Stimulated activated CD4-positive, alpha-beta T cell treated with anti-CD3 and anti-CD28 coated beads, Interleukin-12 subunit alpha, Interleukin-12 subunit beta, amount 100 ng/mL, for 24 hours (primary cell): ENCODE results near the gene MLKL.
A peak's percentile ranks its signal among the peaks of the same experiment; 100 is the strongest.
"Not testable (repeated sequence)": the region's sequence is repeated elsewhere in the genome, so short reads cannot be mapped to it uniquely, and the experiment has no call there.

Experiments used
- DNase-seq, 2 experiments: peaks; one replicate each; pipeline ENCODE4 v3.0.0-alpha.2; 2020; ENCODE audit warnings: low read depth in 2 of 2

Gene MLKL

GRCh38 chr16:74732707-74733350 is 32.2 kb upstream of the MLKL start:
- no peak for DNase-seq

DNA sequence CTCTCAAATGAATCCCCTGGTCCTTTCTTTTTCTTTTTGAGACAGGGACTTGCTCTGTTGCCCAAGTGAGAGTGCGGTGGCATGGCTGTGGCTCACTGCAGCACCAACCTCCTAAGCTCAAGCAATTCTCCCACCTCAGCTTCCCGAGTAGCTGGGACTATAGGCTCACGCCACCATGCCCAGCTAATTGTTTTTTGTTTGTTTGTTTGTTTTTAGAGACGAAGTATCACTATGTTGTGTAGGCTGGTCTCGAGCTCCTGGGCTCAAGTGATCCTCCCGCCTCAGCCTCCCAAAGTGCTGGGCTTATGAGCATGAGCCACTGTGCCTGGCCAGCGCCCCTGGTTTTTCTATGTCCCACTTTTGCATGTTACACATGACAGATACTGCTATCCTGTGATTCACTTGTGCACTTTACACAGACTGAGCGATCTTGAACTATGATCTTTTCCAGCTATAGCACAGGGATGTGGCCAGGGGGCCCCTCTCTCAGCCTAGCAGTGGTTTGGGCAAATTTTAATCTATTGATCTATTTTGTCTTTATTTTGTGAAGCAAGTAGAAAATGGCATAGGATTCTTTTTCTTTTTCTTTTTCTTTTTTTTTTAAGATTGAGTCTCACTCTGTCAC is 31.3 kb upstream of the MLKL start:
- DNase-seq: no peak

- no peak for DNase-seq
These were observed 29.4 kb upstream of the MLKL start for GRCh38 chr16:74729783-74730683.

- no peak for DNase-seq
These were observed 27.2 kb upstream of the MLKL start for GRCh38 chr16:74727903-74728302.

- DNase-seq: peak in 1 of 2 experiments; percentile 47
These were observed 26.1 kb upstream of the MLKL start for GRCh38 chr16:74726716-74727115.

GRCh38 chr16:74725651-74726455 is 25.2 kb upstream of the MLKL start:
- no peak for DNase-seq

GRCh38 chr16:74724820-74725549 is 24.3 kb upstream of the MLKL start:
- no peak for DNase-seq

DNA sequence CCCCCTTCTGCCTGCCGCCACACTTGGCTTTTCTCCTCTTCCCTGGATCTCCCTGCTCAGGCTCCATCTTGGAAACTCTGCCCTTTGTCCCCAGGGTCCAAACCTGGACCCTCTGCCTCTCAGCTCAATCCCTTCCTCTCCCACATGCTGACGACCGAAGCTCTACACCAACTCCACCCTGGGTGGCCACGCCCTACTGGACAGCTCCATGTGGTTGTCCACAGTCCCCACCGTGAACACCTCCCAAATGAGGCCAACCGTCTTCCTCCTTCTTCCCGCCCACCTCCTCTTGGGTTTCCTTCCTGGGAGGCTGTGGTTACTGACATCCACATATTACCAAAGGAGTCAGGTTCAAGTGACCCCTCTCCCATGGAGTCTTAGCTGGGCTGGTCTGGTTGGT is 22.6 kb upstream of the MLKL start:
- no peak for DNase-seq

DNA sequence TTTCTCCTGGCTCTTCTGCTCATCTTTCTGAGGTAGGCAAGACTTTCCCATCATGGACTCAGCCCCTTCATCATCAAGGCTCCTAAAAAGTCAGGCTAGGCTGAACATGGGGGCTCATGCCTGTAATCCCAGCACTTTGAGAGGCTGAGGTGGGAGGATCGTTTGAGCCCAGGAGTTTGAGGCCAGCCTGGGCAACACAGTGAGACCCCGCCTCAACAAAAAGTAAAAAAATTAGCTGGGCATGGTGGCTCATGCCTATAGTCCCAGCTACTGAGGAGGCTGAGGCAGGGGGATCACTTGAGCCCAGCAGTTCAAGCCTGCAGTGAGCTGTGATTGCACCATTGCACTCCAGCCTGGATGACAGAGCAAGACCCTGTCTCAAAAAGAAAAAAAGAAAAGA is 21.5 kb upstream of the MLKL start:
- not testable (repeated sequence) for DNase-seq

GRCh38 chr16:74721716-74722115 is 21.1 kb upstream of the MLKL start:
- DNase-seq: no peak

- no peak for DNase-seq
These were observed 19.9 kb upstream of the MLKL start for GRCh38 chr16:74720579-74720978.

DNA sequence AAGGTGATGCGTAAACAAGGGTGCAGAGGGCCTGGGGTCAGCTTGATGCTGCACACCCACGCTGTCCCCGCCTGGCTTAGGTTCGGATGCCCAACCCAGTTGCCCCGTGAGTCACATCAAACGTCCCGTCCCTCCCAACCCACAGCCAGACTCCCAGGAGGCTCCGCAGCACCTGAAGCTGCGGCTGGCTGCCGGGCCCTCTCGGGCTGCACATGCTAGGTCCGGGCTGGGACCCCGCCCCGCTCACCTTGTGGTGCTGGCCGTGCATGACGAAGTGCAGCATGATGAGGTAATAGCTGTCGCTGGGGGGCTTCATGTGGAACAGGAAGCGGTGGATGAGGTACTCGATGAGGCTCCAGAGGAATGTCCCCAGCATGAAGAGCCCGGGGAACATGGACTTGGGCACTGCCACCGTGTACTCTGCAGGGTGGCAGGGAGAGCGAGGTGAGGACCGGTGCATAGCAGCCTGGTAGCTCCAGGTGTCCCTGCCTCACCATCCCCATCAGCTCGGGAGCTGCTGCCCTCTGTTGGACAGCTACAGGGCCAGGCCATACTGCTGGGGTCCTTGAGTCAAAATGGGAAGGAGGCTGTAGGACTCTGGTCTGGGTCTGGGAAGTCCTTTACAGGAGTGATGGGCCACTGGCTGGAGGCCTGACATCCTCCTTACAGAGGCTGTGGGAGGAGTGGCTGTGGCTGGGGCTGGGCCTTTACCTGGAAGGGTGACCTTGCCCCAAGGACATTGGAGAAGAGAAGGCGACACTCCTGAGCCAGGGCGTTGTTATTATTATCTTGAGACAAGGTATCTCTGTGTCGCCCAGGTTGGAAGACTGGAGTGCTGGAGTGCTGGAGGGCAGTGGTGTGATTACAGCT is 18.3 kb upstream of the MLKL start:
- DNase-seq: no peak

DNA sequence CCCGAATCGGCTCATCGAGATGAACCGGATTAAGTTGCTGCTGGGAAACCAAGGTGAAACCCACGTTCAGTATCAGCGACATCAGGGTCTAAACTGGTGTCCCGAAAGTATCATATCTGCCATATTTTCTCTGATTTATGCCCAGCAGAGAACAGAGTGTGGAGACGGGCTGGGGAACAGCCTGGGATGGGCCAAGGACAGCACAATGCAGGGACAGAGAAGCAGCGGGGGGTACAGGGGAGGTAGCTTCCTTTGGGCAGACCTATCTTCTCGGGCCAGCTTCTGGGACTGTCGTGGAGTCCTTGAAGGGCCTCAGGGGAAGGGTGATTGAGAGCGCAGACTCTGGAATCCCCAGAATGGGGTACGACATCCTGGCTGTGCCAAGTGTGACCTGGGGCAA is 17.5 kb upstream of the MLKL start:
- DNase-seq: no peak

DNA sequence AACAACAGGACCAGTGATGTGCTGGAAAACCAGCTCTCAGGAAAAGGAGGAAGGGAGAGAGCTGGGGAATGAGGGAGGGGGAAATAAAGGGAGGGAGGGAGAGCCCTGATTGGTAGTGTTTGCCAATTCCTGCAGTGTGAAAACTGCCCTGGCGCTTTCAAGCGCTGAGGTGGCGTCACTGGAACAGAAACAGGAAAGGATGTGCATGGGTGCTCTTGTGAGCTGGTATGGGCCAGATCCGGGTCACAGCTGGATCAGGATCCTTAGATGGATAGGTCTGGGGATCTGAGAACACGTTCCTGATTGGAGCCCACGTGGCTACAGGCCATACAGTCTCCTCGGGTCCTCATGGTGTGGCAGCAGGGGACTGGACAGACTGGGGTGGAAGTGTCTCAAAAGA is 16.7 kb upstream of the MLKL start:
- no peak for DNase-seq

DNA sequence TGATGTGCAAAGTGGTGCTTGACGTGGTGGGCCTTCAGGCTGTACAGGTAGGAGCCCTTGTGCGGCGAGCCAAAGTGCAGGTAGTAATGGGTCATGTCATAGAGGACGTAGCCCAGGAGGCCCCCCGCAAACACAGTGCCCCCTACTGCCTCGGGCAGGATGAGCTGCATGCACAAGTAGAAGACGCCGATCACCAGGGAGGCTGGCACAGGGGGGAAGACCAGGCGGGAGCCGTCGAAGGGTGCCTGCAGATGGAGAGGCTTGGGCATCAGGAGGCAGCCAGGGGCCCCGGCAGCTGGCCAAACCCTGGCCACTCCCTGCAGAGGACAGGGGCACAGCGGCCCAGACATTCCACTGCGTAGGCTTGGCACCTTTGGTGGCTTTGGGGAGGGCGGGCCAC is 15.7 kb upstream of the MLKL start:
- no peak for DNase-seq

DNA sequence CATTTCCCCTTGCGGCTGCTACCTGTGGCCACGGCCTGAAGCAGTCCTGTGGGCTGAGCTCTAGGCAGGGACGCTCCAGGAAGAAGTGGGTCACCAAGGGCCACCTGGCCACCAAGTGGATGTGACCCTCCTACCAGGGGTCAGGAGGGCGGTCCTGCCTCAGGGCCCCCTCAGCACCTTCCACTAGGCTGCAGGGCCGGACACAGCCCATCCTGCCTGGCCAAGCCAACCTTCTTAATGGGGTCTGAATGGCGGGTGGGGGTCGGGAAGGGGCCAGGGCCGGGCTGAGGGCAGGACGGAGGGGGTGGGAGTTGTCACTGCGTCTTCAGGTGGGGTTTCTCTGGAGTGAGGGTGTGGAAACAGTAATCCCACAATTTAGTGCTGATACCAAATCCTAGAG is 13.2 kb upstream of the MLKL start:
- no peak for DNase-seq

GRCh38 chr16:74713325-74713724 is 12.7 kb upstream of the MLKL start:
- DNase-seq: no peak

DNA sequence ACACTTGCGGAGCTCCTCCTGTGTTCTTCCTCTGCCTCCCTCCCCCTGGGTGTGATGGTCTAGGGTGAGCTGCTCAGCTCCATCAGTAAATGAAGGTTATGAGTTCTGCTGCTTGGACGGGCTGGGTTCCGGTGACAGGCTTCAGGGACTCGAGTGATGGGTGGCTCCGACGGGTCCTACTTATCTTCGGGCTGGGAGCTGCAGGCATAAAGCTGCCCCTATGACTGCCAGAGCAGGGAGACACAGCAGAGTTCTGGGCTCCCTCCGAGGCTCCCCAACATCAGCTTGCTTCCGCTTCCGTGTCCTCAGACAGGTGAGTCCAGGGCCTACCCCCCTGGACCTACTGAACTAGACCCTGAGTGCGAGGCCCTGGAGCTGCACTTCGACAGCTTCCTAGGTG is 11.3 kb upstream of the MLKL start:
- DNase-seq: no peak

GRCh38 chr16:74710401-74710800 is 9.7 kb upstream of the MLKL start:
- DNase-seq: no peak

DNA sequence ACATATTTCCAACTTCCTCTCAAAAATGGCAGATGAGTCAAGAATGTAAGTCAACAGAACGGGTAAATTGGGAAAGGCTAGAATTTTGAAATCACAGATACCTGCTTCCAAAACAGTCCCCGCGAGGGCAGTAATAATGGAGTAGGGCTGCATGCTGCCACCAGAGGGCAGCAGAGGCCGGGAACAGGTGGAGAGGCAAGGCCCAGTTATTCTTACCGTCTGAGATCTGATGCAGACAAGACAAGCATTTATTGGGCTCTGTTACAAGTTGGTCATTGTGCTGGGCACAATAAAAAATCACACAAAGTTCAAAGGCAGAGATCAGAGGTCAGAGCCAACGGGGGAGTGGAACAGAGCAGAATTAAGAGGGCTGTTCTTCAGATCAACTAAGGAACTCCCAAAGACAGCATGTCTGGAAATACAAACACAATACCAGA is 8.8 kb upstream of the MLKL start:
- peak; percentile 60 to 75 for DNase-seq
